Skeletal muscle cell (primary cell): ENCODE data around the gene ICAM4.

Experiments
- DNase-seq: peaks from one replicate; pipeline ENCODE4 v3.0.0-alpha.2; 2010; ENCODE audit warnings: low read depth
- H3K4me3 ChIP-seq: 2 replicates; pipeline ENCODE4 v1.5.1; 2011; ENCODE audit warnings: low read depth, mild to moderate bottlenecking, control low read depth, low read length, moderate library complexity

The ICAM4 gene

DNA sequence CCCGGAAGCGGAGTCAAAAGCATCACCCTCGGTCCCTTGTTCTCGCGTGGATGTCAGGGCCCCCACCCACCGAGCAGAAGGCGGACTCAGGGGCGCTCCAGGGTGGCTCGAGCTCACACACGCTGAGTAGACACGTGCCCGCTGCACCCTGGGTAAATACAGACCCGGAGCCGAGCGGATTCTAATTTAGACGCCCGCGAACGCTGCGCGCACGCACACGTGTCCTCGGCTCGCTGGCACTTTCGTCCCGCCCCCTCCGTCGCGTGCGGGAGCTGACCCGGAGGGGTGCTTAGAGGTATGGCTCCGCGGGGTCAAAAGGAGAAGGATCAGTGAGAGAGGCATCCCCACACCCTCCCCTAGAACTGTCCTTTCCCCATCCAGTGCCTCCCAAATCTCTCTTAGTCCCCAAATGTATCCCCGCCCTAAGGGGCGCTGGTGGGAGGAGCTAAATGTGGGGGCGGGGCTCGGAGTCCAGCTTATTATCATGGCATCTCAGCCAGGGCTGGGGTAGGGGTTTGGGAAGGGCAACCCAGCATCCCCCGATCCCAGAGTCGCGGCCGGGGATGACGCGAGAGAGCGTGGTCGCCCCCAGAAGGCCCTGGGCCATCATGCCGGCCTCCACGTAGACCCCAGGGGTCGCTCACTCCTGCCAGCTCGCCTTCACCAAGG is 2.5 kb downstream of the ICAM4 start:
- DNase-seq, result no peak
- peak overlapping the region; percentile 60 for H3K4me3 ChIP-seq

GRCh38 chr19:10289836-10290356 is 3.1 kb downstream of the ICAM4 start, which contains the start of gene ICAM5:
TSS of gene ICAM5 (plus strand) at chr19:10289952. CDS start at chr19:10290044, 92 bp downstream.
- H3K4me3 ChIP-seq, result peak within 1 kb of the TSS; percentile 60
- no peak for DNase-seq

- no peak for DNase-seq
- H3K4me3 ChIP-seq, result peak overlapping the region; percentile 60
These were observed 3.7 kb downstream of the ICAM4 start for GRCh38 chr19:10290357-10290875.

DNA sequence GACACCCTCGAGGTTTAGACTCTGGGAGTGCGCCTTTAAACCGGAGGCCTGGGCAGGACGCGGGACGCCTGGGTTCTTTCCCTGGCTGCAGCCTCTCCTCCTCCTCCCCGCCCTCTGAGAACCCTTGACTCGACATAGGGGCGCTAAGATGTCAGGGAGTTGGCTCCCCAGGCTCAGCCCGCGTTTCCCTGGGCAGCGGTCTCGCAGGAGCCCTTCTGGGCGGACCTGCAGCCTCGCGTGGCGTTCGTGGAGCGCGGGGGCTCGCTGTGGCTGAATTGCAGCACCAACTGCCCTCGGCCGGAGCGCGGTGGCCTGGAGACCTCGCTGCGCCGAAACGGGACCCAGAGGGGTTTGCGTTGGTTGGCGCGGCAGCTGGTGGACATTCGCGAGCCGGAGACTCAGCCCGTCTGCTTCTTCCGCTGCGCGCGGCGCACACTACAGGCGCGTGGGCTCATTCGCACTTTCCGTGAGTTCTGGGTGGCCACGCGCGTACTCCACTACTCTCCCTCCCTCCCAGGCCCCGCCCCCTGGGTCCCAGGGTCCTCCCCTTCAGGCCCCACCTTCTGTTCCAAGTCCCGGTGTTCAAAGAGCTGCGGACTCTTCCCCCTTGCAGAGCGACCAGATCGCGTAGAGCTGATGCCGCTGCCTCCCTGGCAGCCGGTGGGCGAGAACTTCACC is 4.3 kb downstream of the ICAM4 start:
- DNase-seq, result no peak
- H3K4me3 ChIP-seq, result peak overlapping the region; percentile 60

- peak overlapping the region; percentile 60 for H3K4me3 ChIP-seq
- no peak for DNase-seq
These were observed 4.9 kb downstream of the ICAM4 start for GRCh38 chr19:10291554-10292205.

DNA sequence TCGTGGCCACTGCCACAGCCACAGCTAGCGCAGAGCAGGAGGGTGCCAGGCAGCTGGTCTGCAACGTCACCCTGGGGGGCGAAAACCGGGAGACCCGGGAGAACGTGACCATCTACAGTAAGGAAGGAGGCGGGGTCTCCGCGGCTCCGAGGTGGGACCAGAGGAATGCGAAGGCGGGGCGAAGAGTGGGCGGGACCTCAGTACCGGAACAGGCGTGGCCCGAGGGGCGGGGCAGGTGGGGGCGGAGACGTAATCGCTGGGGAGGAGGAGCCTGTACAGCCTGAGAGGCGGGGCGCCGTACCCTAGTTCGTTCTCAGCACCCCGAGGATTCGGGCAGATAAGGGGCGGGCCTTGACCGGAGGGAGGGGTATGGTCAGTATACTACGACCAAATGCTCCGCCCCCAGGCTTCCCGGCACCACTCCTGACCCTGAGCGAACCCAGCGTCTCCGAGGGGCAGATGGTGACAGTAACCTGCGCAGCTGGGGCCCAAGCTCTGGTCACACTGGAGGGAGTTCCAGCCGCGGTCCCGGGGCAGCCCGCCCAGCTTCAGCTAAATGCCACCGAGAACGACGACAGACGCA is 5.5 kb downstream of the ICAM4 start:
- H3K4me3 ChIP-seq, result peak overlapping the region; percentile 60

GRCh38 chr19:10292789-10293636 is 6.3 kb downstream of the ICAM4 start:
- DNase-seq, result no peak
- peak overlapping the region; percentile 24 for H3K4me3 ChIP-seq

More for the DNA sequence above, 5.5 kb downstream of the ICAM4 start:
- peak; percentile 30 for DNase-seq

GRCh38 chr19:10293637-10294367 is 7.0 kb downstream of the ICAM4 start:
- H3K4me3 ChIP-seq, result no peak overlapping the region
- DNase-seq, result no peak

DNA sequence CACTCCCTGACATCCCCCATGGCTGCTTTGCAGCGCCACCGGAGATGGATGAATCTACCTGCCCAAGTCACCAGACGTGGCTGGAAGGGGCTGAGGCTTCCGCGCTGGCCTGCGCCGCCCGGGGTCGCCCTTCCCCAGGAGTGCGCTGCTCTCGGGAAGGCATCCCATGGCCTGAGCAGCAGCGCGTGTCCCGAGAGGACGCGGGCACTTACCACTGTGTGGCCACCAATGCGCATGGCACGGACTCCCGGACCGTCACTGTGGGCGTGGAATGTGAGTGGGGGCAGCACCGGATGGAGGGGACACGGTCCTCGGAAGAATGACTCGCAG is 7.6 kb downstream of the ICAM4 start:
- DNase-seq, result no peak
- H3K4me3 ChIP-seq, result no peak overlapping the region

DNA sequence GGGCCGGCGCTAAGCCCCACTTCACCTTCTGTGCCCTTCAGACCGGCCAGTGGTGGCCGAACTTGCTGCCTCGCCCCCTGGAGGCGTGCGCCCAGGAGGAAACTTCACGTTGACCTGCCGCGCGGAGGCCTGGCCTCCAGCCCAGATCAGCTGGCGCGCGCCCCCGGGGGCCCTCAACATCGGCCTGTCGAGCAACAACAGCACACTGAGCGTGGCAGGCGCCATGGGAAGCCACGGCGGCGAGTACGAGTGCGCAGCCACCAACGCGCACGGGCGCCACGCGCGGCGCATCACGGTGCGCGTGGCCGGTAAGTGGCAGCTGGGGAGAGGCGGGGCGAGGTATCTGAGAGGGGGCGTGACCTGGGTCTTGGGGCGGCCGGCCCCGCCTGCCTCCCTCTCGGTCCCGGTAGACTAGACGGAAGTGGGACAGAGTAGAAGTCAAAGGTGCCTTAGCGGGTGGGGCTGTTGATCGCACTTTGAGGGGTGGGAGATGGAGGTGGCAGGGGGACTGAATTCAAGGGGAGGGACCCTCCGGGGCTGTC is 8.6 kb downstream of the ICAM4 start:
- no peak overlapping the region for H3K4me3 ChIP-seq
- DNase-seq, result no peak

GRCh38 chr19:10295847-10296591 is 9.3 kb downstream of the ICAM4 start:
- no peak overlapping the region for H3K4me3 ChIP-seq
- no peak for DNase-seq

DNA sequence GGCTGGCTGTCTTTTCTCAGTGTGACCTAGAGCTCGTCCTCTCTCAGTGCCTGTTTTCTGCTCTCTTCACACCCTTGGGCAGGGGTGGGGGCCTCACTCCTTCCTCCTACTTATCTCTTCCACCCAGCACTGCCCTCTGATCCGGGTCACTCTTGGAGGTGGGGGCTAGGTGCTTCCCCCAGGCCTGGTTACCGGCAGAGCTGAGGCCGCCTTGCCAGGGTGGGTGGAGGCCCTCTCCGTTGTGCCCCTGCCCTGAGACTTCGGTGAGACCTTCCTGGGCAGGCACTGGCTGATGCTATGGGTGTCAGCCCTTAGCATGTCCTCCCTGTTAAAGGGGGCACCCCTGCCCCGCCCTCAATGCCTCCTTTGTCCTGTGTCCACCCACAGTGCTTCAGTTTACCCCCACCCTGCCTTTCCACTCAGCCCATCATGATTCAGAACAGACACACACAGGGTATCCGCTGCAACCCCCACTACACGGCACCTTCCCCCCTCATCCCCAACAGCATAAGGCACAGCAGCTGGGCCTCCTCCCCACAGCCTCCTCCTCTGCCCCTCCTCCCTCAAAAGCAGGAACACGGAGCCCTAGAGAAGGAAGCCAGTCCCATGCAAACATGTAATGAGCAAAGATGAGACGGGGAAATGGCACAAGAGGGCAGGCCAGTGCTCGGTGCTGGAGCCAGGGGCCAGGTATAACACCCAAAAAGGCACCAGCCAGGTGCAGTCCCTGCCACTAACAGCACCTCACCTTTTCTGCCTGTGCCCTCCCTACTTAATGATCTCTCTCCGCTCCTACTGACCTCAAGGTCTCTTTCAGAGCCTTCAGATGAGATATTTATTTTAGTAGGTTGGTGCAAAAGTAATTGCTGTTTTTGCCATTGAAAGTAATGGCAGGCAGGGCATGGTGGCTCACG is 13.0 kb downstream of the ICAM4 start:
- no peak for DNase-seq

DNA sequence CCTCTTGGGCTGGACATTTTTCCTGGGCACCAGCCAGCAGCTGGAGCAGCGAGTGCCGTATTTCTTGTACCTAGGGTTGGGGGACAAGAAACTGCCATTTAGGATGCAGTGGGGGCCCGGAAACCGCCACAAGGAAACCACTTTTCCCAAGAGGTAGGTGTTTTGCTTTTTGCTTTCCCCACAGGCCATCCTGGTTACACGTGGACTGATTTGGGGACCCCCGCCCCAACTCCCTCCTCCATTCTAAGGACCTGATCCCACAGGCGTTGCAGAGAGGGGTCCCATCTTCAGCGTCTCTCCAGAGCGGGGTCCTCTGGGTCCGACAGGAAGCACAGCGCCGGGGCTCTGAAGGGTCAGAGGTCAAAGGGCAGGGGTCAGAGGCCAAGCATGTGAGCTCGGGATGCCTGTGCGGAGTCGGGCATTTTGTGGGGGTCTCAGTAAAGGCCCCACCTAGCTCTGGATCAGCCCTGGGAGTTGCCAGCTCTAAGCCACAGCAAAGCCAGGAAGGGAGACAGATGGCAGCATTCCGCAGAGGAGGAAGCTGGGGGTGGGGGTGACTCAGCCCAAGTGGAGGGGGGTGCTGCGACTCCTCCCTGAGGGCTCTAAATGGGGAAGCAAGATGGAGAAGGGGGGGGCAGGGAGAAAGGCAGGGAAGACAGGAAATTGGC is 18.5 kb downstream of the ICAM4 start:
- no peak overlapping the region for H3K4me3 ChIP-seq
- no peak for DNase-seq

More for the DNA sequence above, 13.0 kb downstream of the ICAM4 start:
- H3K4me3 ChIP-seq, result no peak overlapping the region

- no peak for DNase-seq
- H3K4me3 ChIP-seq, result no peak overlapping the region
These were observed 19.6 kb downstream of the ICAM4 start for GRCh38 chr19:10306327-10306726.

GRCh38 chr19:10309423-10309822 is 22.7 kb downstream of the ICAM4 start, which contains the start of gene ZGLP1:
TSS of gene ZGLP1 (minus strand) at chr19:10309815.
- H3K4me3 ChIP-seq, result no peak within 1 kb of the TSS
- DNase-seq, result no peak
